ENCODE results near the gene RAET1G. TPM values are rescaled to one million over a fixed set of nuclear protein-coding genes. Genes with fewer than 3 reads are reported as not detected.
A peak's percentile ranks its signal among the peaks of the same experiment; 100 is the strongest.

RAET1G gene
- total and polyA plus RNA-seq, 9 of the 15 experiments (the other 6 are each of a cell fraction or from before 2014, with no cell fraction given): 0.11 TPM; not detected in 8

GRCh38 chr6:149938571-149939355 is 15.8 kb upstream of the RAET1G start (continued):
- TF ChIP-seq ZBTB40 (IDR thresholded peaks at IDR 0.05): 0 out of 2 replicates have a peak, but pooled peaks have one; percentile 33
- TF ChIP-seq ZBTB40 (CRISPR knock-in tag; IDR thresholded peaks at IDR 0.05): no peak
- no peak for TF ChIP-seq AFF1 (IDR thresholded peaks at IDR 0.05; ENCODE audit: low read depth in 1 of 2, partially characterized antibody in 2 of 2)
- no peak for TF ChIP-seq TEAD4 (IDR thresholded peaks at IDR 0.05; ENCODE audit: low read length)
- no peak for TF ChIP-seq TEAD4 (CRISPR knock-in tag; IDR thresholded peaks at IDR 0.05; ENCODE audit: borderline replicate concordance)
- TF ChIP-seq ZNF124 (CRISPR knock-in tag; IDR thresholded peaks at IDR 0.05): no peak
- TF ChIP-seq ZSCAN29 (IDR thresholded peaks at IDR 0.05): 0 out of 2 replicates have a peak, but pooled peaks have one; percentile 22
- no peak for TF ChIP-seq RNF2 (IDR thresholded peaks at IDR 0.05)
- peak; percentile 35 for TF ChIP-seq KDM5B (IDR thresholded peaks at IDR 0.05; ENCODE audit: insufficient replicate concordance, low read depth, low read length)
- TF ChIP-seq HNRNPH1 (optimal IDR thresholded peaks at IDR 0.05; ENCODE audit: low read depth, low read length): no peak
- TF ChIP-seq E2F1 (CRISPR knock-in tag; IDR thresholded peaks at IDR 0.05): no peak
